MCF 10A (cell line): ENCODE data around the gene HES5. TPM values are rescaled to one million over a fixed set of nuclear protein-coding genes. Genes with fewer than 3 reads are reported as not detected.

Experiments used
- BruUV-seq: library from RNA; stranded (reverse); fragments of 400-500 nt; replicated peaks from 2 replicates; lab custom pipeline; 2021; lab: Mats Ljungman, UMichigan
- CTCF ChIA-PET: fragments of 300-600 bp; sonication (Branson Sonifier 250); formaldehyde crosslinking; extraction: SDS; loops from one replicate; lab custom pipeline; 2021; ENCODE audit warnings: antibody characterized with exemption, inconsistent platforms; lab: Yijun Ruan, JAX
- POLR2A ChIA-PET: fragments of 300-600, 350-650 bp; sonication (Branson Sonifier 250); formaldehyde crosslinking; extraction: SDS; loops from one replicate; lab custom pipeline; 2020; ENCODE audit warnings: antibody characterized with exemption, inconsistent platforms; lab: Yijun Ruan, JAX
- DNase-seq: peaks from one replicate; pipeline ENCODE4 v3.0.0-alpha.2; 2018; ENCODE audit not compliant: unreplicated experiment
- H3K27ac Mint-ChIP-seq: one replicate; pipeline ENCODE4 v1.8.0; 2022; ENCODE audit warnings: mild to moderate bottlenecking, low read depth, mixed read lengths; ENCODE audit not compliant: unreplicated experiment
- H3K27me3 Mint-ChIP-seq: one replicate; pipeline ENCODE4 v1.8.0; 2022; ENCODE audit warnings: mixed read lengths; ENCODE audit not compliant: insufficient read depth, unreplicated experiment
- H3K36me3 Mint-ChIP-seq: one replicate; pipeline ENCODE4 v1.8.0; 2022; ENCODE audit warnings: mild to moderate bottlenecking, moderate library complexity, mixed read lengths; ENCODE audit not compliant: insufficient read depth, unreplicated experiment
- H3K4me1 Mint-ChIP-seq: one replicate; pipeline ENCODE4 v1.8.0; 2022; ENCODE audit warnings: mixed read lengths; ENCODE audit not compliant: insufficient read depth, unreplicated experiment
- H3K4me3 Mint-ChIP-seq: one replicate; pipeline ENCODE4 v1.8.0; 2022; ENCODE audit warnings: mild to moderate bottlenecking, moderate library complexity, mixed read lengths; ENCODE audit not compliant: unreplicated experiment
- H3K9me3 Mint-ChIP-seq: one replicate; pipeline ENCODE4 v1.8.0; 2022; ENCODE audit warnings: mixed read lengths; ENCODE audit not compliant: unreplicated experiment
- intact Hi-C: fragments of 100-400 bp; cut with micrococcal nuclease; formaldehyde crosslinking; loops from 2 replicates; pipeline ENCODE4 v1.14.1; 2022
- total RNA-seq: library from RNA; stranded (reverse); gene quantifications from 2 replicates; pipeline ENCODE4 v1.2.3, GENCODE V29; 2022
- TF ChIP-seq, protein P1 (sequence below): fragments of 200-600 bp; IDR thresholded peaks from one replicate; pipeline ENCODE4 v1.8.0; 2022; ENCODE audit warnings: antibody characterized with exemption, mild to moderate bottlenecking; ENCODE audit not compliant: unreplicated experiment

HES5 gene
- total RNA-seq, 1 experiment from 2014 or later, result not detected

DNA sequence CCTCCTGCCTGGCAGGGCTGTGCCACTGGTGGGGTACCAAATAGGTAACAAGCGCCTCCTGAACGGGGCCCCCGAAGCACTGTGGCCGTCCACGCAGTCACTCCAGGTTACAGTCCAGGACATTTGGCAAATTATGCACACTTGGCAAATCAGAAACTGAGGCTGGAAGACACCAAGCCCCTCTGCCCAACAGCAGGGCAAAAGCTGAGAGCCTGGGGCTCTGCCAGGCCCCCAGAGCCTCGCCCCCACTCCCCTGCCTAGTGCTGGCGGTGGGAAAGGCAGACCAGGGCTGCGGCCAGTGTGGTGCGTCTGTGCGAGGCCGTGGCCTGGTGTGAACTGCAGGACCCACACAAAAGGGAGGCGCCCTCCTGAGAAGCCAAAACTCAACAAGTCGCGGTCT lies 13.1 kb downstream of the HES5 start:
- H3K4me3 Mint-ChIP-seq, result no peak overlapping the region
- ChIA-PET POLR2A (no interaction called here), CTCF (interaction anchor here (0.6 kb wide), 1 partner anchor 21 kb away, joined by 3 read pairs; no protein-coding TSS in a partner anchor)
- DNase-seq, result no peak
- TF ChIP-seq, protein P1, sequence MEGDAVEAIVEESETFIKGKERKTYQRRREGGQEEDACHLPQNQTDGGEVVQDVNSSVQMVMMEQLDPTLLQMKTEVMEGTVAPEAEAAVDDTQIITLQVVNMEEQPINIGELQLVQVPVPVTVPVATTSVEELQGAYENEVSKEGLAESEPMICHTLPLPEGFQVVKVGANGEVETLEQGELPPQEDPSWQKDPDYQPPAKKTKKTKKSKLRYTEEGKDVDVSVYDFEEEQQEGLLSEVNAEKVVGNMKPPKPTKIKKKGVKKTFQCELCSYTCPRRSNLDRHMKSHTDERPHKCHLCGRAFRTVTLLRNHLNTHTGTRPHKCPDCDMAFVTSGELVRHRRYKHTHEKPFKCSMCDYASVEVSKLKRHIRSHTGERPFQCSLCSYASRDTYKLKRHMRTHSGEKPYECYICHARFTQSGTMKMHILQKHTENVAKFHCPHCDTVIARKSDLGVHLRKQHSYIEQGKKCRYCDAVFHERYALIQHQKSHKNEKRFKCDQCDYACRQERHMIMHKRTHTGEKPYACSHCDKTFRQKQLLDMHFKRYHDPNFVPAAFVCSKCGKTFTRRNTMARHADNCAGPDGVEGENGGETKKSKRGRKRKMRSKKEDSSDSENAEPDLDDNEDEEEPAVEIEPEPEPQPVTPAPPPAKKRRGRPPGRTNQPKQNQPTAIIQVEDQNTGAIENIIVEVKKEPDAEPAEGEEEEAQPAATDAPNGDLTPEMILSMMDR, result no peak
- H3K4me1 Mint-ChIP-seq, result no peaks in the 10 kb centered on the region
- no peaks in the 10 kb centered on the region for H3K9me3 Mint-ChIP-seq
- no TSS peak for BruUV-seq
- H3K27me3 Mint-ChIP-seq, result no peaks in the 10 kb centered on the region
- intact Hi-C loops, result no loop called here
- peaks cover 34% of the 10 kb centered on the region for H3K36me3 Mint-ChIP-seq
- H3K27ac Mint-ChIP-seq, result no peak overlapping the region

- Mint-ChIP-seq H3K9me3 (no peaks in the 10 kb centered on the region), H3K4me3 (no peak overlapping the region), H3K36me3 (peaks cover 35% of the 10 kb centered on the region), H3K27me3 (no peaks in the 10 kb centered on the region), H3K27ac (no peak overlapping the region), H3K4me1 (no peaks in the 10 kb centered on the region)
- DNase-seq, result no peak
- ChIA-PET CTCF (interaction anchor here (1.7 kb wide), 1 partner anchor 31 kb away, joined by 6 read pairs; no protein-coding TSS in a partner anchor), POLR2A (no interaction called here)
- intact Hi-C loops, result no loop called here
- TF ChIP-seq, protein P1, result no peak
- BruUV-seq, result no TSS peak
Observed at GRCh38 chr1:2516124-2516523, 13.9 kb downstream of the HES5 start.

- no peaks in the 10 kb centered on the region for H3K27me3 Mint-ChIP-seq
- peaks cover 31% of the 10 kb centered on the region for H3K36me3 Mint-ChIP-seq
- ChIA-PET CTCF (interaction anchor here (1.7 kb wide), 1 partner anchor 32 kb away, joined by 6 read pairs; no protein-coding TSS in a partner anchor), POLR2A (no interaction called here)
- no peaks in the 10 kb centered on the region for H3K9me3 Mint-ChIP-seq
- no TSS peak for BruUV-seq
- intact Hi-C loops, result no loop called here
- DNase-seq, result no peak
- TF ChIP-seq, protein P1, result no peak
- H3K4me3 Mint-ChIP-seq, result no peak overlapping the region
- H3K4me1 Mint-ChIP-seq, result no peaks in the 10 kb centered on the region
- no peak overlapping the region for H3K27ac Mint-ChIP-seq
Observed at GRCh38 chr1:2515763-2516080, 14.3 kb downstream of the HES5 start.

GRCh38 chr1:2514863-2515762 lies 14.9 kb downstream of the HES5 start:
- BruUV-seq, result no TSS peak
- no peaks in the 10 kb centered on the region for H3K27me3 Mint-ChIP-seq
- ChIA-PET POLR2A (no interaction called here), CTCF (interaction anchor here (0.5 to 1.7 kb wide), 2 partner anchors 32 to 84 kb away, joined by 3 to 6 read pairs; no protein-coding TSS in a partner anchor)
- intact Hi-C loops, result no loop called here
- no peak for DNase-seq
- no peak overlapping the region for H3K4me3 Mint-ChIP-seq
- TF ChIP-seq, protein P1, result peak; percentile 26
- no peaks in the 10 kb centered on the region for H3K4me1 Mint-ChIP-seq
- no peak overlapping the region for H3K27ac Mint-ChIP-seq
- H3K36me3 Mint-ChIP-seq, result peaks cover 30% of the 10 kb centered on the region
- no peaks in the 10 kb centered on the region for H3K9me3 Mint-ChIP-seq
